Tibial nerve (tissue), 4 donors: ENCODE results near the gene ADGRG2. TPM values are rescaled to one million over a fixed set of nuclear protein-coding genes. Genes with fewer than 3 reads are reported as not detected.

Experiments
- DNase-seq, 2 donors: peaks; one replicate each; pipeline ENCODE4 v3.0.0-alpha.2; 2019; ENCODE audit warnings: low spot score in 2 of 2
- H3K27ac ChIP-seq, 4 donors: fragments of 200-600 bp; sonication (generic) in 3 of 4; one replicate each; pipeline ENCODE4 v1.5.1; 2017 to 2019; ENCODE audit warnings: mild to moderate bottlenecking in 1 of 4
- H3K27me3 ChIP-seq, 2 donors: fragments of 200-600 bp; sonication (generic) in 1 of 2; one replicate each; pipeline versions ENCODE4 v1.5.1 to v1.6.0; 2017 to 2019
- H3K36me3 ChIP-seq, 3 donors: fragments of 200-600 bp; sonication (generic); one replicate each; pipeline ENCODE4 v1.5.1; 2018 to 2019
- H3K4me1 ChIP-seq, 4 donors: fragments of 200-600 bp; sonication (generic) in 3 of 4; one replicate each; pipeline ENCODE4 v1.5.1; 2017 to 2019
- H3K4me3 ChIP-seq, 4 donors: fragments of 200-600 bp; sonication (generic) in 3 of 4; one replicate each; pipeline ENCODE4 v1.5.1; 2017 to 2019; ENCODE audit warnings: mild to moderate bottlenecking in 1 of 4, moderate library complexity in 1 of 4
- H3K9me3 ChIP-seq, 4 donors: fragments of 200-600 bp; sonication (generic) in 3 of 4; one replicate each; pipeline ENCODE4 v1.5.1; 2017 to 2019
- CTCF ChIP-seq, 5 experiments: fragments of 200-600 bp in 3 of 5; fragments of 450-650 bp in 2 of 5; sonication (generic) in 3 of 5; IDR thresholded peaks; one replicate each; pipeline ENCODE4 v1.5.1; 2016 to 2019; ENCODE audit warnings: antibody characterized with exemption in 5 of 5, mild to moderate bottlenecking in 3 of 5, moderate library complexity in 2 of 5
- EP300 ChIP-seq, 2 donors: sonication (generic); formaldehyde crosslinking; IDR thresholded peaks; one replicate each; pipeline ENCODE4 v1.6.1; 2017; ENCODE audit warnings: antibody characterized with exemption in 2 of 2, mild to moderate bottlenecking in 1 of 2
- POLR2A ChIP-seq, 2 donors: fragments of 450-650 bp; IDR thresholded peaks; one replicate each; pipeline ENCODE4 v1.6.1; 2017; ENCODE audit warnings: antibody characterized with exemption in 2 of 2, mild to moderate bottlenecking in 2 of 2, moderate library complexity in 2 of 2
- WGBS, 2 donors: methylation state at CpG; one replicate each; pipeline ENCODE4 v1.1.5; 2018; 5-methylcytosine and 5-hydroxymethylcytosine counted together
- total RNA-seq, 4 donors: library from RNA; depleted of rRNA; stranded (reverse); fragments of >200 nt; gene quantifications; one replicate each; pipeline ENCODE4 v1.1.0, GENCODE V29; 2016

The ADGRG2 gene
- total RNA-seq, 4 donors from 2014 or later = 4.2 to 23.0 (median 9.9) TPM

- Histone ChIP-seq H3K27me3 (no peaks in the 10 kb centered on the region), H3K9me3 (no peaks in the 10 kb centered on the region), H3K4me3 (no peak overlapping the region), H3K27ac (no peak overlapping the region), H3K36me3 (peaks cover 0 to 11% (median 0%) of the 10 kb centered on the region in 3 donors), H3K4me1 (no peaks in the 10 kb centered on the region)
- 91 to 100% methylated on average over 6 of the region's 6 CpGs for WGBS, 2 donors
- TF ChIP-seq EP300 (IDR thresholded peaks at IDR 0.05) = no peak
- TF ChIP-seq CTCF (IDR thresholded peaks at IDR 0.05) = no peak
- no peak for TF ChIP-seq POLR2A (IDR thresholded peaks at IDR 0.05)
- no peak for DNase-seq
Measured at GRCh38 chrX:18946157-18946556, 176.1 kb downstream of the ADGRG2 start.

- Histone ChIP-seq H3K9me3 (no peaks in the 10 kb centered on the region), H3K27ac (no peak overlapping the region), H3K4me3 (no peak overlapping the region), H3K36me3 (peaks cover 0 to 9% (median 0%) of the 10 kb centered on the region in 3 donors), H3K27me3 (no peaks in the 10 kb centered on the region), H3K4me1 (no peaks in the 10 kb centered on the region)
- 81 to 84% methylated on average over 2 of the region's 2 CpGs for WGBS, 2 donors
- DNase-seq = no peak
- TF ChIP-seq POLR2A (IDR thresholded peaks at IDR 0.05) = no peak
- no peak for TF ChIP-seq EP300 (IDR thresholded peaks at IDR 0.05)
- no peak for TF ChIP-seq CTCF (IDR thresholded peaks at IDR 0.05)
Measured at GRCh38 chrX:18945483-18945882, 176.8 kb downstream of the ADGRG2 start.

- Histone ChIP-seq H3K4me1 (no peaks in the 10 kb centered on the region), H3K27me3 (no peaks in the 10 kb centered on the region), H3K36me3 (peaks cover 0 to 12% (median 0%) of the 10 kb centered on the region in 3 donors), H3K4me3 (no peak overlapping the region), H3K27ac (no peak overlapping the region), H3K9me3 (no peaks in the 10 kb centered on the region)
- 68 to 69% methylated on average over 3 to 4 of the region's 4 CpGs for WGBS, 2 donors
- no peak for DNase-seq
- TF ChIP-seq EP300 (IDR thresholded peaks at IDR 0.05) (no peak), CTCF (IDR thresholded peaks at IDR 0.05) (no peak), POLR2A (IDR thresholded peaks at IDR 0.05) (no peak)
Measured at GRCh38 chrX:18944482-18944881, 177.8 kb downstream of the ADGRG2 start.

- 81 to 100% methylated on average over 1 to 2 of the region's 2 CpGs for WGBS, 2 donors
- TF ChIP-seq CTCF (IDR thresholded peaks at IDR 0.05) = no peak
- no peak for TF ChIP-seq POLR2A (IDR thresholded peaks at IDR 0.05)
- no peak for TF ChIP-seq EP300 (IDR thresholded peaks at IDR 0.05)
- no peaks in the 10 kb centered on the region for H3K9me3 ChIP-seq
- no peaks in the 10 kb centered on the region for H3K27me3 ChIP-seq
- DNase-seq = no peak
- no peaks in the 10 kb centered on the region for H3K4me1 ChIP-seq
- H3K4me3 ChIP-seq = no peak overlapping the region
- H3K27ac ChIP-seq = no peak overlapping the region
- H3K36me3 ChIP-seq = peaks cover 0 to 24% (median 0%) of the 10 kb centered on the region in 3 donors
Measured at GRCh38 chrX:18941896-18942295, 180.4 kb downstream of the ADGRG2 start.

Other genes with a start within 250 kb of the ADGRG2 start
- gene PHKA2, start 138.4 kb downstream of the ADGRG2 start, total RNA-seq = 10 to 100 TPM; 18.0 to 32.7 (median 26.6) TPM
- gene PDHA1, start 221.5 kb upstream of the ADGRG2 start, total RNA-seq = 10 to 100 TPM; 45.6 to 99.6 (median 72.2) TPM